ENCODE results near the gene OR51D1.

DNA sequence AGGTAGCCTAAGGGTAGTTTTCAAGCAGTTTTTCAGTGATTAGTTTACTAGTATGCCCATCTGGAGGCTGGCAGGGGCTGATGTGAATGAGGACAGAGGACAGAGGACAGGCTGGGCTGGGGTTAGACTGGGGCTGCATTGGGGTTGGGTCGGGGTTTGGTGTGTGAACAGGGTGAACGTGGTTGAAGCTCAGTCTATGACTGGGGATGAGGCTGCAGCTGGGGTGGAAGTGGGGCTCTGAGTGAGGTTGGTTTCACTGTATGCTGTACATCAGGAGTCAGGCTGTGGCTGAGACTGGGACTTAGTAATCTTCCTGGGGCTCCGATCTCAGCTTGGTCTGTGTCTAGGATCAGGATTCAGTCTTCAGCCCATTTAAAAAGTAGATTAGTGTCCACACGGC, 7.0 kb downstream of the OR51D1 start:
- TF ChIP-seq EZH2 (IDR thresholded peaks at IDR 0.05; ENCODE audit: borderline replicate concordance, low read depth, low read length, severe bottlenecking): no peak
- TF ChIP-seq, protein P1, sequence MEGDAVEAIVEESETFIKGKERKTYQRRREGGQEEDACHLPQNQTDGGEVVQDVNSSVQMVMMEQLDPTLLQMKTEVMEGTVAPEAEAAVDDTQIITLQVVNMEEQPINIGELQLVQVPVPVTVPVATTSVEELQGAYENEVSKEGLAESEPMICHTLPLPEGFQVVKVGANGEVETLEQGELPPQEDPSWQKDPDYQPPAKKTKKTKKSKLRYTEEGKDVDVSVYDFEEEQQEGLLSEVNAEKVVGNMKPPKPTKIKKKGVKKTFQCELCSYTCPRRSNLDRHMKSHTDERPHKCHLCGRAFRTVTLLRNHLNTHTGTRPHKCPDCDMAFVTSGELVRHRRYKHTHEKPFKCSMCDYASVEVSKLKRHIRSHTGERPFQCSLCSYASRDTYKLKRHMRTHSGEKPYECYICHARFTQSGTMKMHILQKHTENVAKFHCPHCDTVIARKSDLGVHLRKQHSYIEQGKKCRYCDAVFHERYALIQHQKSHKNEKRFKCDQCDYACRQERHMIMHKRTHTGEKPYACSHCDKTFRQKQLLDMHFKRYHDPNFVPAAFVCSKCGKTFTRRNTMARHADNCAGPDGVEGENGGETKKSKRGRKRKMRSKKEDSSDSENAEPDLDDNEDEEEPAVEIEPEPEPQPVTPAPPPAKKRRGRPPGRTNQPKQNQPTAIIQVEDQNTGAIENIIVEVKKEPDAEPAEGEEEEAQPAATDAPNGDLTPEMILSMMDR (IDR thresholded peaks at IDR 0.05; ENCODE audit: borderline replicate concordance, extremely low read depth, low read length, poor library complexity, severe bottlenecking): no peak

Measured in DND-41 (cell line).